ENCODE measurements around the gene PPP1R1B. TPM values are rescaled to one million over a fixed set of nuclear protein-coding genes. Genes with fewer than 3 reads are reported as not detected.

Gene PPP1R1B
- total and polyA plus RNA-seq, 7 donors: 4.2 to 280 (median 12.1) TPM

GRCh38 chr17:39639043-39639442, 12.3 kb downstream of the PPP1R1B start:
- Histone ChIP-seq H3K4me1 (peaks cover 0 to 80% (median 48%) of the 10 kb centered on the region in 4 donors), H3K27ac (no peak overlapping the region)
- WGBS, 2 donors: 75 to 77% methylated on average over 2 of the region's 2 CpGs

GRCh38 chr17:39639566-39640458, 13.1 kb downstream of the PPP1R1B start:
- TF ChIP-seq POLR2AphosphoS5 (IDR thresholded peaks at IDR 0.05) (no peak), POLR2A (IDR thresholded peaks at IDR 0.05) (no peak), EP300 (IDR thresholded peaks at IDR 0.05) (no peak), CTCF (IDR thresholded peaks at IDR 0.05) (no peak)
- H3K36me3 ChIP-seq: no peaks in the 10 kb centered on the region
- no peak overlapping the region for H3K4me3 ChIP-seq
- no peaks in the 10 kb centered on the region for H3K9me3 ChIP-seq
- H3K27me3 ChIP-seq: no peaks in the 10 kb centered on the region
- DNase-seq: no peak
- WGBS, 2 donors: 89 to 92% methylated on average over 11 of the region's 11 CpGs
- no peak overlapping the region for H3K27ac ChIP-seq
- intact Hi-C loops (cut with DNase I): no loop called here
- H3K4me1 ChIP-seq: peaks cover 0 to 72% (median 44%) of the 10 kb centered on the region in 4 donors

More at GRCh38 chr17:39639043-39639442, 12.3 kb downstream of the PPP1R1B start:
- no peaks in the 10 kb centered on the region for H3K9me3 ChIP-seq
- H3K36me3 ChIP-seq: no peaks in the 10 kb centered on the region
- intact Hi-C loops (cut with DNase I): no loop called here
- TF ChIP-seq POLR2A (IDR thresholded peaks at IDR 0.05) (no peak), EP300 (IDR thresholded peaks at IDR 0.05) (no peak), POLR2AphosphoS5 (IDR thresholded peaks at IDR 0.05) (no peak), CTCF (IDR thresholded peaks at IDR 0.05) (no peak)
- no peak overlapping the region for H3K4me3 ChIP-seq
- no peaks in the 10 kb centered on the region for H3K27me3 ChIP-seq
- DNase-seq: no peak

- intact Hi-C loops (cut with DNase I): no loop called here
- H3K4me1 ChIP-seq: peaks cover 0 to 66% (median 44%) of the 10 kb centered on the region in 4 donors
- no peak overlapping the region for H3K27ac ChIP-seq
These were observed 13.9 kb downstream of the PPP1R1B start for GRCh38 chr17:39640591-39641031.

GRCh38 chr17:39641097-39641496, 14.3 kb downstream of the PPP1R1B start:
- Histone ChIP-seq H3K4me1 (peaks cover 0 to 61% (median 42%) of the 10 kb centered on the region in 4 donors), H3K27me3 (no peaks in the 10 kb centered on the region), H3K9me3 (no peaks in the 10 kb centered on the region), H3K36me3 (no peaks in the 10 kb centered on the region), H3K27ac (no peak overlapping the region), H3K4me3 (no peak overlapping the region)
- TF ChIP-seq CTCF (IDR thresholded peaks at IDR 0.05) (no peak), POLR2AphosphoS5 (IDR thresholded peaks at IDR 0.05) (no peak)
- 98 to 99% methylated on average over 4 of the region's 4 CpGs for WGBS, 2 donors
- intact Hi-C loops (cut with DNase I): no loop called here
- no peak for DNase-seq

More at GRCh38 chr17:39640591-39641031, 13.9 kb downstream of the PPP1R1B start:
- WGBS, 2 donors: 45 to 51% methylated on average over 4 of the region's 4 CpGs
- Histone ChIP-seq H3K36me3 (no peaks in the 10 kb centered on the region), H3K4me3 (no peak overlapping the region), H3K9me3 (no peaks in the 10 kb centered on the region), H3K27me3 (no peaks in the 10 kb centered on the region)
- TF ChIP-seq CTCF (IDR thresholded peaks at IDR 0.05) (no peak), POLR2A (IDR thresholded peaks at IDR 0.05) (no peak), POLR2AphosphoS5 (IDR thresholded peaks at IDR 0.05) (no peak)
- no peak for DNase-seq

All from sigmoid colon (tissue), 7 donors.